NCI-H524 treated with DMSO at 0.1 percent for 48 hours (cell line): ENCODE measurements around the gene CYP2C18.
"Not testable (repeated sequence)": the region's sequence is repeated elsewhere in the genome, so short reads cannot be mapped to it uniquely, and the experiment has no call there.

Experiments used
- DNase-seq: peaks from one replicate; lab custom pipeline; 2025; lab: John Stamatoyannopoulos, UW

The CYP2C18 gene

DNA sequence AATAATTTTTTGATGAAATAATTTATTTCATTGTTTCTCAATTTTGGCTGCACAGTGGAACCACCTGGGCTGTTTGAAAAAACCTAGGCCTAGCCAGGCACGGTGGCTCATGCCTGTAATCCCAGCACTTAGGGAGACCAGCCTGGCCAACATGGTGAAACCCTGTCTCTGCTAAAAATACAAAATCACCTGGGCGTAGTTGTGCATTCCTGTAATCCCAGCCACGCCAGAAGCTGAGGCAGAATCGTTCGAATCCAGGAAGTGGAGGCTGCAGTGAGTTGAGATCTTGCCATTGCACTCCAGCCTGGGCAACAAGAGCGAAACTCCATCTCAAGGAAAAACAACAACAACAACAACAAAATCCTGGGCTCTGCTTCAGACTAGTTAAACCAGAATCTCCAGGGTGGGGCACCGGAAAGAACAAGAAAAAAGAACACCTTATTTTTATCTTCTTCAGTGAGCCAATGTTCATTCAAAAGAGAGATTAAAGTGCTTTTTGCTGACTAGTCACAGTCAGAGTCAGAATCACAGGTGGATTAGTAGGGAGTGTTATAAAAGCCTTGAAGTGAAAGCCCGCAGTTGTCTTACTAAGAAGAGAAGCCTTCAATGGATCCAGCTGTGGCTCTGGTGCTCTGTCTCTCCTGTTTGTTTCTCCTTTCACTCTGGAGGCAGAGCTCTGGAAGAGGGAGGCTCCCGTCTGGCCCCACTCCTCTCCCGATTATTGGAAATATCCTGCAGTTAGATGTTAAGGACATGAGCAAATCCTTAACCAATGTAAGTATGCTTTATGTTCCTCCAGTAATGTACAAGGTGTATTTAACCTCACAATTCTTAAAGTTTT lies at the start of gene CYP2C18:
Gene CYP2C18 (plus strand): TSS at position 516 of the 841 bp plus-strand sequence. CDS start 91 bp downstream, at position 607.
- no peak for DNase-seq

DNA sequence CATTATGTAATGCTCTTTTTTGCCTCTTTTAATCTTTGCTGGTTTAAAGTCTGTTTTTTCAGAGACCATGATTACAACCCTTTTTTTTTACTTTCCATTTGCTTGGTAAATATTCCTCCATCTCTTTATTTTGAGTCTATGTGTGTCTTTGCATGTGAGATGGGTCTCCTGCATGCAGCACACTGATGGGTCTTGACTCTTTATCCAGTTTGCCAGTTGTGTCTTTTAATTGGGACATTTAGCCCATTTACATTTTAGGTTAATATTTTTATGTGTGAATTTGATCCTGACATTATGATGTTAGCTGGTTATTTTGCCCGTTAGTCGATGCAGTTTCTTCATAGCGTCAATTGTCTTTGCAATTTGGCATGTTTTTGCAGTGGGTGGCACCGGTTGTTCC lies 45.4 kb upstream of the CYP2C18 start:
- not testable (repeated sequence) for DNase-seq

DNA sequence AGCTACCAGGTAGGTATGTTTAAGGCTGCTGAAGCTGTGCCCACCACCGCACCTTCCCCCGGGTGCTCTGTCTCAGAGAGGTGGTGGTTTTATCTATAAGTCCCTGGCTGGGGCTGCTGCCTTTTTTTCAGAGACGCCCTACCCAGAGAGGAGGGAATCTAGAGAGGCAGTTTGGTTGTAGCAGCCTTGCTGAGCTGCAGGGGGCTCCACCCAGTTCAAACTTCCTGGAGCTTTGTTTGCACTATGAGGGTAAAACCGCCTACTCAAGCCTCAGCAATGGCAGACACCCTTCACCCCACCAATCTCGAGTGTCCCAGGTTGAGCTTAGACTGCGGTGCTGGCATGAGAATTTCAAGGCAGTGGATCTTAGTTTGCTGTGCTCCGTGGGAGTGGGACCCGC lies 43.6 kb upstream of the CYP2C18 start:
- DNase-seq: no peak

DNA sequence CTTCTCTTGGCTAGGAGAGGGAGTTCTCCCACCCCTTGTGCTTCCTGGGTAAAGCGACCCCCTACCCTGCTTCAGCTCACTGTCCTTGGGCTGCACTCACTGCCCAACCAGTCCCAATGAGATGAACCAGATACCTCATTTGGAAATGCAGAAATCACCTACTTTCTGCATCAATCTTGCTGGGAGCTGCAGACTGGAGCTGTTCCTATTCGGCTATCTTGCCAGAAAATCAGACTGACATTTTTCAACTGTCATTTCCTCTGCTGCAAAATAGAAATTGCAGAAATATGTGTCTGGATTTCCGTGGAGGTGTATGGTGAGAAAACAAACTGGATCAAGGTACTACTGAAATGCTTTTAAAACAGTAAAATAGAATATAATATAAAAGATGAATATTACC lies 43.0 kb upstream of the CYP2C18 start:
- DNase-seq: no peak

DNA sequence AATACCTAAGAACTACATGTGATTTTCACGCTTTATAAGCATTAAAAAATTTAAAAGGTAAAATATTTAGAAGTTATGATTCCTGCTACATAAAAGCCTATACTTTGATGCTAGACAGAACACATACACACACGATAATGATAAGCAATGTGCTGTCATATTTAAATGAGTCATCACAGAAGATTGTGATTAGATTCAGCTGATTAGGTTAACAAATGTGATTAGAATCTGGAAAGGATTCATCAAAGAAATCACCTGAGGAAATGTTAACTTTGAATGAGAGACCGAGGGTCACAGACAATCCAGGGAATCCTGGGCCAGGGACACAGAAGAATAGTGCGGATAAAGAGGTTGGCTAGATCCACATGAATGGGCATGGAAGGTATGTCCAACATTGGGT lies 42.0 kb upstream of the CYP2C18 start:
- DNase-seq: no peak

DNA sequence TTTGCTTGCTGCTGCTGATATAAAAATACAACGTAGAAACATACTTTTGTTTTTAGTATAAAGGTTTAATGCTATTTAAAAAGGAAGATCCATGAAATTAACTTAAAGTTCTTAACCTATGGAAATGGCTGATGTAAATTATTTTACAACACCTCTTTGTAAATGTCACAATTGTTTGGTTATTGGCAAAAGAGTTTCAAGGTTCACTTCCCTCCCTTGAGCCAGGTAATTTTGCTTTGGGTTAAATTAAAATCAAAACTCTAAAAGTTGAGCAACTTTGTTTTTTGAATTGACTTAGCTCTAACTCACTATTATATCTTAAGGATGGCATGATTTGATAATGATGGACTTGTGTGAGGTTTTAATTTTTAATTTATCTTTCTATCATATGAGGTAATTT lies 39.2 kb upstream of the CYP2C18 start:
- DNase-seq: no peak

DNA sequence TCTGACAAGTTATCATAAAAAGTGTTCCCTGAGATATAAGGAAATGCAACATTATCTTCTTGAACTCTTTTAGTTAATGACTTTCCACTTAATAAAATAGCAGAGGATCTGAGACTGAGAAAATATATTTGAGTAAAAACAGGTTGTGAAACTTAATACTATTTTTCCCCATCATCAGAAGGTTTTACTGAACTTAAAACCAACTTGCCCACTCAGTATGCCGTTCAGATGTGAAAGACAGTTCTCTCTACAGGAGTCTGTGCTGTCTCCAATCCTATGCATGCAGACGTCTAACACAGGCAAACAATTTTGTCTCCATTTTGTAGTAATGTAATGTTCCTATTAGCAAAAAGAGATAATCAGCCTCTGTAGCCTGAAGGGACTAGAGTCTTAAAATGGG lies 38.2 kb upstream of the CYP2C18 start:
- no peak for DNase-seq

DNA sequence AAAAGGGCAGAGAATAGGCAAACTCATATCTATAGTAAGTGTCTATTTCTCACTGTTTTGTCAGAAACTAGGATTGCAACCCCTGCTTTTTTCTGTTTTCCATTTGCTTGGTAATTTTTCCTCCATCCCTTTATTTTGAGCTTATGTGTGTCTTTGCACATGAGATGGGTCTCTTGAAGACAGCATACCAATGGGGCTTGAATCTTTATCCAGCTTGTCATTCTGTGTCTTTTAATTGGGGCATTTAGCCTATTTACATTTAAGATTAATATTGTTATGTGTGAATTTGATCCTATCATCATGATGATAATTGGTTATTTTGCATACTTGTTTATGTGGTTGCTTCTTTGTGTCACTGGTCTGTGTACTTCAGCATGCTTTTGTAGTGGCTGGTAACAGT lies 28.3 kb upstream of the CYP2C18 start:
- not testable (repeated sequence) for DNase-seq

DNA sequence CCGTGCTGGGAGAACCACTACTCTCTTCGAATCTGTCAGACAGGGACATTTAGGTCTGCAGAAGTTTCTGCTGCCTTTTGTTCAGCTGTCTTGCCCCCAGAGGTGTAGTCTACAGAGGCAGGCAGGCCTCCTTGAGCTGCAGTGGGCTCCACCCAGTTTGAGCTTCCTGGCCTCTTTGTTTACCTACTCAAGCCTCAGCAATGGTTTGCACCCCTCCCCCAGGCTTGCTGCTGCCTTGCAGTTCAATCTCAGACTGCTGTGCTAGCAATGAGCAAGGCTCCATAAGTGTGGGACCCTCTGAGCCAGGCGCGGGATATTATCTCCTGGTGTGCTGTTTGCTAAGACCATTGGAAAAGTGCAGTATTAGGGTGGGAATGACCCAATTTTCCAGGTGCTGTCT lies 20.5 kb upstream of the CYP2C18 start:
- not testable (repeated sequence) for DNase-seq

DNA sequence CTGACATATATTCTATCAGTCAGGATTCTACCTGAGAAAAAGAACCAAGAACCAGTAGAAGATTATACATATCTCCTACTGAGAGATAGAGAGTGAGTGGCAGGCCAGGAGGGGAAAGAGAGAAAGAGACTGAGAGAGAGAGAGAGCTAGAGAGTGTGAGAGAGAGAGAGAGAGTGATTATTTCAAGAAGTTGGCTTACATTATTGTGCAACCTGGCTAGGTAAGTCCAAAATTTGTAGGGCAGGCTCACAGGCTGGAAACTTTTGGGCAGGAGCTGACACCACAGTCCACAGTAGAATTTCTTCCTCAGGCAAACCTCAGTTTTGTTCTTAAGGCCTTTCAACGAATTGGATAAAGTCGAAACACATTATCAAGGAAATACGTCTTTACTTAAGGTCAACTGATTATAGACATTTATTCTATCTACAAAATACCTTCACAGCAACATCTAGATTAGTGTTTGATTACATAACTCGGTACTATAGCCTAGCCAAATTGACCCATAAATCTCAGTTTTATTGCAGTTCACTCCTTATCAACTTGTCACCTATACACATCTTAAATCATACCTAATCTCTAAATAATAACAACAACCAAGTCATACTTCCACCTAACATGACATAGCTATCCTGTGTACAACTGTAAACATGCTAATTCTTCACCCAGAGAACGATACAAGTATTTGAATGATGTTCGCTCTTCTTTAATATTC lies 17.0 kb upstream of the CYP2C18 start:
- DNase-seq: no peak

DNA sequence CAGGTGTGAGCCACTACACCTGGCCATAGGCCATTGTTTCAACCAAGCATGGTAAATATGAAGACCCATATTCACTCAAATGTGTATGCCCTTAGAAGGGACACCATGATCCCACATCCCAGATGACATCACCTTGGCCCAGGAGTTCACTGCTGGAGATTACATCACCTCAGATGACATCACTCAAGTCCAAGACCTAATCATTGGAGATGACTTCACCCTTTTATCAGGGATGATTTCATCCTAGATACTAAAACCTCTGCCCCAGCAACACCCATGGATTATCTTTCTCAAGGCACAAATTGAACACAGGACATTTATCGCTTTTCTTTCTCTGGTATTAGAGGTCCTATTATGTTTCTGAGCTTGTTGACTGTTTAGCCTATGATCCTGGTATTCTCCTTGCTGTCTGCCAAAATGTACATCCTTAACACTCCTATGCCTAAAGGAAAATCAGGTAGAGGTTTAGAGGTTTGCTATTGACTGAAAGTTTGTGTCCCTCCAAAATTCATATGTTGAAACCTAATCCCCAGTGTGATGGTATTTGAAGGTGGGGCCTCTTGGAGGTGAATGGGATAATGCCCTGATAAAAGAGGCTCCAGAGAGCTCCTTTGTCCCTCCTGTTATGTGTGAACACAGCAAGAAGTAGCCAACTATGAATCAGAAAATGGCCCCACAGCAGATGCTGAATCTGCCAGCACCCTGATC lies 9.8 kb upstream of the CYP2C18 start:
- DNase-seq: no peak

DNA sequence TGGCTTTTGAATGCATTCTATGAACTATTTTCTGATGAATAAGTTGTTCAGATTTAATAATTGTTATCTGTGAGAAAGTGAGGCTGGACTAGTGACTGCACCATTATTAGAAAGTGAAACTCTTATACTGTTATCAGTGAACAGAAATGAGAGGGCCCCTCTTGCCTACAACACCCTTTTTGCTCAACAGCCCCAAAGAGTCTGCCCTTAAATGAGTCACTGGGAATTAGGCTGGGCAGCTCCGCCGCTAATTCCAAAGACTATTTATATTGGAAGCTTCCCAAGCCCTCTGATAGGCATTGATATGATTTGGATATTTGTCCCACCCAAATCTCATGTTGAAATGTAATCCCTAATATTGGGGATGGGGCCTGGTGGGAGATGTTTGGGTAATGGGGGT lies 7.0 kb upstream of the CYP2C18 start:
- DNase-seq: no peak

DNA sequence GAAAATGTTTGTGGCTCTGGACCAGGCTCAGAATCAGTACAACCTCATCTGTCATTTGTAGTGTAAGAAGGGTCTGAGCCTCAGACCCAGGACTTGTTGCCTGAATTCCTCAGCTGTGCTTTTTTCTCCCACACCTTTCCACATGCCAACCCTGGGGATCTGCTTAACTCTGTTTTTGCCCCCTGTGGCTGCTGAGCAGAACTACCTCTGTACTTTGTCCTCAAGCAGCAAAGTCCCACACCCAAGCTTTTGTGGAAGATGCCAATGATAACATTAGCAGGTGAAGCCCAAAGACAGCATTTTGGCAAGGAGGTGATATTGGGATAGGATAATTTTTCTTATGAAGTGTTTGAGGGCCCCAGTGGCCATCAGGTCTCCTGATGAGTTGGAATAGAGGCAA lies 5.8 kb upstream of the CYP2C18 start:
- no peak for DNase-seq

DNA sequence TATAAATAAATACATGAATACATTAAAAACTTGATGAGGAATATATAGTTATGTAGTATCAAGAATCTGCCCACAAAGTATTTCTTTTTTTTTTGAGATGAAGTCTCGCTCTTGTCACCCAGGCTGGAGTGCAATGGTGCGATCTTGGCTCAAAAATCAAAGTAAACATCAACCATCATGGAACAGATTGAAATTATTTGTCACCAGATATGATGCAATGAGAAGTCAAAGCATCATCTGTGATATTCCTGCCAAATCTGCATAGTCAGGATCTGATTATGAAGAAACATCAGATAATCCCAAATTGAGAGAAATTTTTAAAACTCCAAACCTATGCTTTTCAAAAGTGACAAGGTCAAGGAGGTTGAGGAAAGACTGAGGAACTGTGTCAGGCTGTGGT lies 5.1 kb upstream of the CYP2C18 start:
- DNase-seq: no peak

DNA sequence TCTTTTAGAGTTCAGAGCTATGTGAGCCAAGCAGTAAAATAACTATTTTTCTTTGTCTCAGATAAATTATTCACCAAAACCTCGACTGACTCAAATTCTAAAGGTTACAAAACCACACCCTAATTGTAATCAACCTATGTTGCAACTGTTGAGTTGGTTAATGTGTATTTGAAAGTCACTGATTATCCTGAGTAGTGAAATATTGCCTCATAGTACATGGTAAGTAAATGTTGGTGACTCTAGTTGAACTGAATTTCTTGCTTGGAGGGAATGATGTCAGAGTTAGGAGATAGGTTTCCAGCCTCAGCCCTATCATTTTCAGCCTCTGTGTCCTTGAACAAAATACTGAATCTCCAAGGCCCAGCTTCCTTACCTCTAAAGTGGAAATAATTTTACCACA lies 3.0 kb upstream of the CYP2C18 start:
- DNase-seq: no peak

DNA sequence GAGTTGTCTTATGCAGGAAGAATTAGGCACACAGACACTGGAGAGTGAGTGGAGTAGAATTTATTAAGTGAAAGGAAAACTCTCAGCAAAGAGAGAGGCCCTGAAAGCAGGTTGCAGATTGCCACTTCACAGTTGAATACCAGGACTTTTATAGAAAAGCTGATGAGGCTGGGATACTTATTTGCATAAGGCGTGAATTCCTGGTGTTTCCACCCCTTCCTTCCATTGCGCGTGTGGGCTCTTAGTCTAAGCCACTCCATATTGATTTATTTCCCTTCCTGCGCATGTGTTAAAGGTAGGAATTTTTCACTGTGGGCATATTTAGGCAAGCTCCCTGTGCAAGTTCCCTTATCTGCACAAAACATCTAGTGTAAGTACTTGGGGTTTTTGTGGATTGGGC lies 893 bp upstream of the CYP2C18 start:
- not testable (repeated sequence) for DNase-seq

DNA sequence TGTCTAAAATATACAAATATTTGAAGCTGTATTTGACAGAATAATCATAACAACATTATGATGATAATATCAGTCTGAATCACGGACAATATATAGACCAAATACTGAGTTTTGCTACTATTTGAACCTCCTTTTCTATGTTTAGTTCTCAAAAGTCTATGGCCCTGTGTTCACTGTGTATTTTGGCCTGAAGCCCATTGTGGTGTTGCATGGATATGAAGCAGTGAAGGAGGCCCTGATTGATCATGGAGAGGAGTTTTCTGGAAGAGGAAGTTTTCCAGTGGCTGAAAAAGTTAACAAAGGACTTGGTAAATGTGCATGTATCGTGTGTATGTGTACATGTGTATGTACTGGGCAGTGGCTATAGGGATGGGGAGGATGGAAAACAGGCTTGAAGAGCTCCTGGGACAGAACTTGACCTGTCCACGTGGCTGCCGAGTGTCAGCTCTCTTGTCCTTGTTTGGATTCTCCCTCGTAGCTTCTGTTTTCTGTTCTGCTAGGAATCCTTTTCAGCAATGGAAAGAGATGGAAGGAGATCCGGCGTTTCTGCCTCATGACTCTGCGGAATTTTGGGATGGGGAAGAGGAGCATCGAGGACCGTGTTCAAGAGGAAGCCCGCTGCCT lies 4.2 kb downstream of the CYP2C18 start:
- no peak for DNase-seq

DNA sequence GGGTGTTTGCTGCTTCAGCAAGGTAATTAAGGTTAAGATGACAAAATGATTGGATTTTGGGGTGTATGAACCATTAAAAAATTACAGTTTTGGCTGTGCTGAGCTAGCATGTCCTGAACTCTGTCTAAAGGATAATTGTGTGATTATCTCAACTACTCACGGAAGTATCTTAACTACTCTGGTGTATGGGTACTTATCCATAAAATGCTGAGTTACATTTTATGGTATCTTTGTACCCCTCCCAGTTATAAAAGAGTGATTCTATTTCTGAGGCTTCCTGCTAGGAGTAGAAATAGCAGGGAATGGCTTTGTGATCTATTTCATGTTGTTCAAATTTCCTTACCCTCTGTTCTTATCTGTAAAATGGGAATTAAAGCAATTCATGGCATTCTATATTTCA lies 22.6 kb downstream of the CYP2C18 start:
- no peak for DNase-seq

DNA sequence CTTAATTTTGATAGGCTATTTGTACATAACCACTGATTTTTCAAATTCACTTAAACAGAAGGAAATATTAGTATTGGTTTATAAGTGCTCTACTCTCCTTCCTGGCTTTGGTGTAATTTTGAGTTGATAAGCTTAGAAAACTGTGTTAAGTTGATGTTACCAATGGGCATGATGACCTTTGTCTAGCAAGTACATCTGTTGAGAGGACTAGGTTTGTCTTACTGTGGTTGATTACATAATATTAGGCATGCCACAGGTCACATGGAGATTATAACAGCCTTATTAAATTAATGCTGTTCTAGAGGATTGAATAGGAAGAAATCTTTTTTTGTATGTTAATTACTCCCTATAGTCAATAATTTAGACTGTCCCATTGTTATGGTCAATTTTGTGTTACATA lies 27.0 kb downstream of the CYP2C18 start:
- DNase-seq: no peak

DNA sequence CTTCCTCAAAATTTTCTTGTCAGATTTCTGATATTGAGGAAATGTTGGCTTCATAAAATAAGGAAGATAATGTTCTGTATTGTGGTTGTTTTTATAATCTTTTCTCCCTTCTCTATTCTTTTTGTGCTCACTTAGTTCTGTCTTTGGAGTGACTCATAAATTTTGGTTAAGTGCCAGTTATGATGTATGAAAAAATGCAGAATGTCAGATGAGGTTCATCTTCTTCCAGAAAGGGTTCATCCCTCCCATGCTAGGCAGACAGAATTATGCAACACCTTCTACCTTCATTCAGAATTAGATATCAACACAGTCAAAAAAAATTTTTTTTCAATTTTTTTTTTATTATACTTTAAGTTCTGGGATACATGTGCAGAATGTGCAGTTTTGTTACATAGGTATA lies 42.3 kb downstream of the CYP2C18 start:
- no peak for DNase-seq

DNA sequence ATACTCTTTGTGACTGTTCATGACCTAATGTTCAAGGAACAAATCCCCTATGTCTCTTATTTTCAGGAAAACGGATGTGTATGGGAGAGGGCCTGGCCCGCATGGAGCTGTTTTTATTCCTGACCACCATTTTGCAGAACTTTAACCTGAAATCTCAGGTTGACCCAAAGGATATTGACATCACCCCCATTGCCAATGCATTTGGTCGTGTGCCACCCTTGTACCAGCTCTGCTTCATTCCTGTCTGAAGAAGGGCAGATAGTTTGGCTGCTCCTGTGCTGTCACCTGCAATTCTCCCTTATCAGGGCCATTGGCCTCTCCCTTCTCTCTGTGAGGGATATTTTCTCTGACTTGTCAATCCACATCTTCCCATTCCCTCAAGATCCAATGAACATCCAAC lies 51.7 kb downstream of the CYP2C18 start:
- DNase-seq: no peak

DNA sequence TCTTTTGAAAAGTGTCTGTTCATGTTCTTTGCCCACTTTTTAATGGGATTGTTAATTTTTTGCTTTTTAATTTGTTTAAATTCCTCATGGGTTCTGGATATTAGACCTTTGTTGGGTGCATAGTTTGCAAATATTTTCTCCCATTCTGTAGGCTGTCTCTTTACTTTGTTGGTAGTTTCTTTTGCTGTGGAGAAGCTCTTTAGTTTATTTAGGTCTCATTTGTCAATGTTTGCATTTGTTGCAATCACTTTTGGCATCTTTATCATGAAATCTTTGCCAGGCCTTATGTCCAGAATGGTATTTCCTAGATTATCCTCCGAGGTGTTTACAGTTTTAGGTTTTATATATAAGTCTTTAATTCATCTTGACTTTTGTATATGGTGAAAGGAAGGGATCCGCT lies 55.1 kb downstream of the CYP2C18 start:
- no peak for DNase-seq
